ENCODE measurements around the gene GPR151. TPM values are rescaled to one million over a fixed set of nuclear protein-coding genes. Genes with fewer than 3 reads are reported as not detected.
A peak's percentile ranks its signal among the peaks of the same experiment; 100 is the strongest.

The GPR151 gene
- total and polyA plus RNA-seq, 9 of the 15 experiments (the other 6 are each of a cell fraction or from before 2014, with no cell fraction given) = 0.06 TPM; not detected in 8

GRCh38 chr5:146523698-146524097, 7.7 kb upstream of the GPR151 start:
- TF ChIP-seq FOXK1 (CRISPR knock-in tag; IDR thresholded peaks at IDR 0.05; ENCODE audit: borderline replicate concordance) (no peak), RFX1 (IDR thresholded peaks at IDR 0.05) (peak; percentile 67), MBD2 (IDR thresholded peaks at IDR 0.05; ENCODE audit: borderline replicate concordance, low read depth) (no peak), RFX7 (CRISPR knock-in tag; IDR thresholded peaks at IDR 0.05) (no peak)
- ATAC-seq = no peak
- H3K9me1 ChIP-seq (ENCODE audit: control insufficient read depth, insufficient read depth, low read length) = no peaks in the 10 kb centered on the region
- H3K79me2 ChIP-seq (ENCODE audit: control insufficient read depth, insufficient read depth, low read length) = no peaks in the 10 kb centered on the region
- CTCF ChIA-PET (ENCODE audit: low intra/inter-chr PET ratio) = no interaction called here
- no peaks in the 10 kb centered on the region for H3K9me3 ChIP-seq (replicated peaks; ENCODE audit: control insufficient read depth, insufficient read depth, low read depth, low read length)
- 0% methylated on average over 3 of the region's 3 CpGs for WGBS (ENCODE audit: insufficient coverage, low coverage, missing lambda C conversion rate)
- no peak overlapping the region for H3K27ac ChIP-seq (ENCODE audit: extremely low read depth, low read depth, low read length)
- peaks cover 0 to 6% of the 10 kb centered on the region in 2 experiments; a peak in 2 of 5 replicates for H3K27me3 ChIP-seq (ENCODE audit: control insufficient read depth in 2 of 2, insufficient read depth in 2 of 2, low read length in 2 of 2)
- H2AFZ ChIP-seq (ENCODE audit: low read depth, low read length) = no peak overlapping the region
- H3K36me3 ChIP-seq (ENCODE audit: control insufficient read depth, insufficient read depth, low read length) = no peaks in the 10 kb centered on the region
- no peak for FAIRE-seq
- H3K4me1 ChIP-seq (replicated peaks in 1 of 2; ENCODE audit: control insufficient read depth in 2 of 2, insufficient read depth in 2 of 2, low read length in 2 of 2) = peaks cover 0 to 3% of the 10 kb centered on the region in 2 experiments; a peak in 2 of 5 replicates
- no peak for DNase-seq (ENCODE audit: extremely low read depth in 1 of 4, low spot score in 3 of 4)
- no peak overlapping the region for H3K4me2 ChIP-seq (ENCODE audit: insufficient read depth, low read length)
- H3K9ac ChIP-seq (ENCODE audit: insufficient read depth in 1 of 2, low read depth in 2 of 2, low read length in 2 of 2) = no peak overlapping the region
- in situ Hi-C loops (cut with MboI) (no loop called here), intact Hi-C loops (cut with micrococcal nuclease) (no loop called here)
- BruUV-seq (replicated peaks) = no TSS peak
- POLR2A ChIA-PET = no interaction called here
- no peaks in the 10 kb centered on the region for H4K20me1 ChIP-seq (replicated peaks; ENCODE audit: control insufficient read depth, insufficient read depth, low read length)
- no peak overlapping the region for H3K4me3 ChIP-seq

- Histone ChIP-seq H3K4me1 (replicated peaks in 1 of 2; ENCODE audit: control insufficient read depth in 2 of 2, insufficient read depth in 2 of 2, low read length in 2 of 2) (peaks cover 0 to 3% of the 10 kb centered on the region in 2 experiments; a peak in 2 of 5 replicates), H3K4me3 (no peak overlapping the region), H3K36me3 (ENCODE audit: control insufficient read depth, insufficient read depth, low read length) (no peaks in the 10 kb centered on the region), H3K9me3 (replicated peaks; ENCODE audit: control insufficient read depth, insufficient read depth, low read depth, low read length) (no peaks in the 10 kb centered on the region), H4K20me1 (replicated peaks; ENCODE audit: control insufficient read depth, insufficient read depth, low read length) (no peaks in the 10 kb centered on the region), H2AFZ (ENCODE audit: low read depth, low read length) (no peak overlapping the region), H3K4me2 (ENCODE audit: insufficient read depth, low read length) (peak overlapping the region; percentile 42; the same call in 1 of the 2 replicates), H3K27me3 (ENCODE audit: control insufficient read depth in 2 of 2, insufficient read depth in 2 of 2, low read length in 2 of 2) (peaks cover 0 to 6% of the 10 kb centered on the region in 2 experiments; a peak in 2 of 5 replicates), H3K9ac (ENCODE audit: insufficient read depth in 1 of 2, low read depth in 2 of 2, low read length in 2 of 2) (no peak overlapping the region), H3K27ac (ENCODE audit: extremely low read depth, low read depth, low read length) (no peak overlapping the region), H3K79me2 (ENCODE audit: control insufficient read depth, insufficient read depth, low read length) (no peaks in the 10 kb centered on the region), H3K9me1 (ENCODE audit: control insufficient read depth, insufficient read depth, low read length) (no peaks in the 10 kb centered on the region)
- intact Hi-C loops (cut with micrococcal nuclease) (no loop called here), in situ Hi-C loops (cut with MboI) (no loop called here)
- POLR2A ChIA-PET = interaction anchor here (1.9 kb wide), 1 partner anchor 9 kb away, joined by 5 read pairs; no protein-coding TSS in a partner anchor
- BruUV-seq (replicated peaks) = no TSS peak
- 2% methylated on average over 8 of the region's 8 CpGs for WGBS (ENCODE audit: insufficient coverage, low coverage, missing lambda C conversion rate)
- ATAC-seq (peak; percentile 66), FAIRE-seq (peak; percentile 61), DNase-seq (ENCODE audit: extremely low read depth in 1 of 4, low spot score in 3 of 4) (peak in 2 of 4 experiments; percentile 30 to 37)
- CTCF ChIA-PET (ENCODE audit: low intra/inter-chr PET ratio) = interaction anchor here (0.7 kb wide), 1 partner anchor 155 kb away, joined by 3 read pairs; no protein-coding TSS in a partner anchor
- TF ChIP-seq HNRNPL (IDR thresholded peaks at IDR 0.05; ENCODE audit: low read depth, low read length) = no peak
- peak; percentile 49 for TF ChIP-seq CBFA2T3 (IDR thresholded peaks at IDR 0.05)
- no peak for TF ChIP-seq ZNF644 (tag; IDR thresholded peaks at IDR 0.05; ENCODE audit: low read depth)
- TF ChIP-seq ARID1B (IDR thresholded peaks at IDR 0.05) = peak; percentile 27; the same call in 1 of the 2 replicates
- TF ChIP-seq ARID4B (CRISPR knock-in tag; IDR thresholded peaks at IDR 0.05) = no peak
- TF ChIP-seq ZNF354B (CRISPR knock-in tag; IDR thresholded peaks at IDR 0.05) = no peak
- TF ChIP-seq FOSL1 (tag; conservative IDR thresholded peaks at IDR 0.05) = peak; percentile 88
- TF ChIP-seq TCF3 (CRISPR knock-in tag; IDR thresholded peaks at IDR 0.05) = peak; percentile 41
- TF ChIP-seq CBFA2T2 (conservative IDR thresholded peaks at IDR 0.05) = 0 out of 2 replicates have a peak, but pooled peaks have one; percentile 20
Observed at GRCh38 chr5:146521403-146522106, 5.6 kb upstream of the GPR151 start.

Data from K562 (cell line).